Measurements from ENCODE around the gene TMC7. TPM values are rescaled to one million over a fixed set of nuclear protein-coding genes. Genes with fewer than 3 reads are reported as not detected.
A peak's percentile ranks its signal among the peaks of the same experiment; 100 is the strongest.
"Not testable (repeated sequence)": the region's sequence is repeated elsewhere in the genome, so short reads cannot be mapped to it uniquely, and the experiment has no call there.

TMC7 gene
- total and polyA plus RNA-seq, 9 of the 15 experiments (the other 6 are each of a cell fraction or from before 2014, with no cell fraction given): 0.08 to 2.0 (median 1.5) TPM

GRCh38 chr16:18955874-18956580 lies 27.7 kb upstream of the TMC7 start:
- H3K79me2 ChIP-seq (ENCODE audit: control insufficient read depth, insufficient read depth, low read length); in situ Hi-C loops (cut with MboI); H4K20me1 ChIP-seq (replicated peaks; ENCODE audit: control insufficient read depth, insufficient read depth, low read length); FAIRE-seq; CTCF ChIA-PET (ENCODE audit: low intra/inter-chr PET ratio); intact Hi-C loops (cut with micrococcal nuclease); H3K4me1 ChIP-seq (replicated peaks in 1 of 2; ENCODE audit: control insufficient read depth in 2 of 2, insufficient read depth in 2 of 2, low read length in 2 of 2); H3K9me1 ChIP-seq (ENCODE audit: control insufficient read depth, insufficient read depth, low read length); BruUV-seq (replicated peaks); H3K36me3 ChIP-seq (ENCODE audit: control insufficient read depth, insufficient read depth, low read length); H3K9me3 ChIP-seq (replicated peaks; ENCODE audit: control insufficient read depth, insufficient read depth, low read depth, low read length); H3K27me3 ChIP-seq (ENCODE audit: control insufficient read depth in 2 of 2, insufficient read depth in 2 of 2, low read length in 2 of 2); H3K9ac ChIP-seq (ENCODE audit: insufficient read depth in 1 of 2, low read depth in 2 of 2, low read length in 2 of 2); H3K27ac ChIP-seq (ENCODE audit: extremely low read depth, low read depth, low read length): not testable (repeated sequence)
- peak; percentile 84 for ATAC-seq
- POLR2A ChIA-PET: interaction anchor here (0.6 to 1.2 kb wide), 4 partner anchors 10 to 502 kb away, joined by 3 to 5 read pairs (median 4); no protein-coding TSS in a partner anchor
- 9% methylated on average over 15 of the region's 21 CpGs for WGBS (ENCODE audit: insufficient coverage, low coverage, missing lambda C conversion rate)
- Histone ChIP-seq H2AFZ (ENCODE audit: low read depth, low read length) (peak overlapping the region; percentile 91), H3K4me3 (peak overlapping the region; percentile 32), H3K4me2 (ENCODE audit: insufficient read depth, low read length) (peak overlapping the region; percentile 30)
- peak; percentile 37 to 58 (median 40) for DNase-seq (ENCODE audit: extremely low read depth in 1 of 4, low spot score in 3 of 4)
- TF ChIP-seq FOXK2 (conservative IDR thresholded peaks at IDR 0.05 in 1 of 2, IDR thresholded peaks at IDR 0.05 in 1 of 2; ENCODE audit: low read depth in 2 of 2): peak in 1 of 2 experiments; percentile 37; a peak in 1 of 4 replicates
- peak; percentile 83 to 86 for TF ChIP-seq NRF1 (conservative IDR thresholded peaks at IDR 0.05 in 1 of 2, IDR thresholded peaks at IDR 0.05 in 1 of 2)
- TF ChIP-seq PHF8 (IDR thresholded peaks at IDR 0.05; ENCODE audit: borderline replicate concordance, low read length): peak; percentile 22; the same call in 1 of the 2 replicates
- 0 out of 2 replicates have a peak, but pooled peaks have one; percentile 17 for TF ChIP-seq RBFOX2 (IDR thresholded peaks at IDR 0.05; ENCODE audit: low read depth, low read length)

GRCh38 chr16:18956658-18957241 lies 27.0 kb upstream of the TMC7 start:
- H3K79me2 ChIP-seq (ENCODE audit: control insufficient read depth, insufficient read depth, low read length); intact Hi-C loops (cut with micrococcal nuclease); H3K27me3 ChIP-seq (ENCODE audit: control insufficient read depth in 2 of 2, insufficient read depth in 2 of 2, low read length in 2 of 2); DNase-seq (ENCODE audit: extremely low read depth in 1 of 4, low spot score in 3 of 4); FAIRE-seq; H3K36me3 ChIP-seq (ENCODE audit: control insufficient read depth, insufficient read depth, low read length); H3K9ac ChIP-seq (ENCODE audit: insufficient read depth in 1 of 2, low read depth in 2 of 2, low read length in 2 of 2); in situ Hi-C loops (cut with MboI); CTCF ChIA-PET (ENCODE audit: low intra/inter-chr PET ratio); H3K9me3 ChIP-seq (replicated peaks; ENCODE audit: control insufficient read depth, insufficient read depth, low read depth, low read length); H4K20me1 ChIP-seq (replicated peaks; ENCODE audit: control insufficient read depth, insufficient read depth, low read length); H3K9me1 ChIP-seq (ENCODE audit: control insufficient read depth, insufficient read depth, low read length); H3K27ac ChIP-seq (ENCODE audit: extremely low read depth, low read depth, low read length); ATAC-seq; BruUV-seq (replicated peaks); H3K4me1 ChIP-seq (replicated peaks in 1 of 2; ENCODE audit: control insufficient read depth in 2 of 2, insufficient read depth in 2 of 2, low read length in 2 of 2); H3K4me3 ChIP-seq: not testable (repeated sequence)
- Histone ChIP-seq H2AFZ (ENCODE audit: low read depth, low read length) (peak overlapping the region; percentile 91), H3K4me2 (ENCODE audit: insufficient read depth, low read length) (peak overlapping the region; percentile 30; the same call in 1 of the 2 replicates)
- 47% methylated on average over 6 of the region's 6 CpGs for WGBS (ENCODE audit: insufficient coverage, low coverage, missing lambda C conversion rate)
- POLR2A ChIA-PET: interaction anchor here (1.2 kb wide), 1 partner anchor 11 kb away, joined by 5 read pairs; no protein-coding TSS in a partner anchor

Measured in K562 (cell line).